ENCODE data around the gene PEX26. TPM values are rescaled to one million over a fixed set of nuclear protein-coding genes. Genes with fewer than 3 reads are reported as not detected.
"Not testable (repeated sequence)": the region's sequence is repeated elsewhere in the genome, so short reads cannot be mapped to it uniquely, and the experiment has no call there.

PEX26 gene
- total RNA-seq, 1 experiment from 2014 or later: 30.6 TPM

DNA sequence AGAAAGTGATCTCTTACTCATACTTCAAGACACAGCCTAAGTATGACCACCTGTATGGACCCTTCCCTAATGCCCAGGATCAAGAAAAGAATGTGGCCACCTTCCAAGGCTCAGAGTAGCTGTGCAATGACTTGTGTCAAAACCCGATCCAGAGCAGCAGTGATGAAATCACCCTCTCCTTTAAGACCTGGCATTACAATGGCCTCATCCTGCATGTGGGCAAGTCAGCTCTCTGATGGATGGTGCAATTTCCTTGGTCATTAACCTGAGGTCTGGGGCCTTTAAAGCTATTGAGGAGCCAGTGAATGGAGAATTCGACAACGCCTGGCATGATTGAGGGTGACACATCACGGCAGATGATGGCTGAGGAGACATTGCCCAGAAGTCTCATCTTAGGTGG is 23.7 kb downstream of the PEX26 start:
- intact Hi-C loops (cut with micrococcal nuclease): no loop called here
- Histone ChIP-seq H3K36me3 (ENCODE audit: low read depth, low read length) (no peaks in the 10 kb centered on the region; the same call in 1 of the 2 replicates), H3K9me2 (replicated peaks; ENCODE audit: low read length) (no peaks in the 10 kb centered on the region), H3K27me3 (ENCODE audit: low read length) (no peaks in the 10 kb centered on the region), H3K79me2 (ENCODE audit: low read length) (no peaks in the 10 kb centered on the region), H3K4me2 (ENCODE audit: low read length) (no peak overlapping the region), H3K9ac (ENCODE audit: low read length) (no peak overlapping the region), H3K4me3 (ENCODE audit: low read length) (no peak overlapping the region), H3F3A (ENCODE audit: low read length, unreplicated experiment) (no peaks in the 10 kb centered on the region), H2AFZ (ENCODE audit: low read length) (no peak overlapping the region), H4K20me1 (ENCODE audit: low read length) (no peaks in the 10 kb centered on the region), H3K9me3 (ENCODE audit: low read length) (no peaks in the 10 kb centered on the region), H3K27ac (ENCODE audit: low read length) (no peak overlapping the region), H3K4me1 (ENCODE audit: insufficient read depth, low read length) (no peaks in the 10 kb centered on the region)
- no peak for TF ChIP-seq EZH2phosphoT487 (IDR thresholded peaks at IDR 0.05; ENCODE audit: borderline replicate concordance, low read length)
- TF ChIP-seq CTCF (conservative IDR thresholded peaks at IDR 0.05; ENCODE audit: low read depth, low read length): no peak
- DNase-seq (no peak), ATAC-seq (no peak)
- ChIA-PET CTCF (no interaction called here), POLR2A (ENCODE audit: unreplicated experiment) (no interaction called here)
- BruUV-seq (replicated peaks): no TSS peak

DNA sequence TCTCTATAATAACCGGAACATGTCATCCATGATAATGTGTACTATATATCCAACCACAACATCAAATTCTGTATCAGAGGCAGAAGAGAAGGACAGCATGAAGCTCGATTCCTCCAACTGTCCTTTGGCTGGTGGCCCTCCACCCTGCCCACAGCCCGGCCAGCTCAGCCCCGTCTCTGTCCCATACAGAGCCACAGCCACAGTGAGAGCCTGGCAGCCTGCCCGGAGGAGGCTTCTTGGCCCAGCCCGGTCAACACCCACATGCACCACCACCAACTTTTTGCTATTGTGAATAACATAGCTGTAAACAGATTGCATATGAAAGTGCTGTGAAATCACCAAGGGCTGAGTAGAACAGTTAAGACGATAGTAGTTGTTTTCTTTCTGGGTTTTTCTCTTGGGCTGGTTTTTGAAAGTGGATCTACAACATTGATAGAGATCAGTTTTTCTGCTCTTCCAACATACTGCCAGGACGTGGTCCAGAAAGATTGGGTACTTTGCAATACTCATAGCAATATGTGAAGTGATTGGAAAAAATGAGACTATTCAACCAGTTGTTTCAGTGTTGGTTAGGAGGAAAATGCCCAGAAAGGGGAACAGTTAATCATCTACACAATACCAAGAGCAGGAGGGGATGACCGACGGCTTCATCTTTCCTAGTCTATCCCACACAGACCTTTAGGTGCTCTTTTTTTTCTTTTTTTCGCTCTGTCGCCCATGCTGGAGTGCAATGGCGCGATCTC is 25.9 kb downstream of the PEX26 start:
- DNase-seq: no peak
- H2AFZ ChIP-seq (ENCODE audit: low read length): no peak overlapping the region
- H3K36me3 ChIP-seq (ENCODE audit: low read depth, low read length): no peaks in the 10 kb centered on the region; the same call in 1 of the 2 replicates
- H3K9me3 ChIP-seq (ENCODE audit: low read length): no peaks in the 10 kb centered on the region
- no peak overlapping the region for H3K4me3 ChIP-seq (ENCODE audit: low read length)
- no peak overlapping the region for H3K4me2 ChIP-seq (ENCODE audit: low read length)
- no peaks in the 10 kb centered on the region for H3K79me2 ChIP-seq (ENCODE audit: low read length)
- CTCF ChIA-PET: no interaction called here
- no peak overlapping the region for H3K9ac ChIP-seq (ENCODE audit: low read length)
- H3K4me1 ChIP-seq (ENCODE audit: insufficient read depth, low read length): no peaks in the 10 kb centered on the region
- TF ChIP-seq EZH2 (IDR thresholded peaks at IDR 0.05; ENCODE audit: low read length, unreplicated experiment) (no peak), CTCF (conservative IDR thresholded peaks at IDR 0.05; ENCODE audit: low read depth, low read length) (no peak), EZH2phosphoT487 (IDR thresholded peaks at IDR 0.05; ENCODE audit: borderline replicate concordance, low read length) (no peak)
- no peaks in the 10 kb centered on the region for H3F3A ChIP-seq (ENCODE audit: low read length, unreplicated experiment)
- POLR2A ChIA-PET (ENCODE audit: unreplicated experiment): no interaction called here
- H3K9me2 ChIP-seq (replicated peaks; ENCODE audit: low read length): no peaks in the 10 kb centered on the region
- no peaks in the 10 kb centered on the region for H4K20me1 ChIP-seq (ENCODE audit: low read length)
- H3K27me3 ChIP-seq (ENCODE audit: low read length): no peaks in the 10 kb centered on the region
- H3K27ac ChIP-seq (ENCODE audit: low read length): no peak overlapping the region
- BruUV-seq (replicated peaks): no TSS peak
- intact Hi-C loops (cut with micrococcal nuclease): no loop called here
- no peak for ATAC-seq

- Histone ChIP-seq H3K9ac (ENCODE audit: low read length) (no peak overlapping the region), H3K9me2 (replicated peaks; ENCODE audit: low read length) (no peaks in the 10 kb centered on the region), H4K20me1 (ENCODE audit: low read length) (no peaks in the 10 kb centered on the region), H3K27me3 (ENCODE audit: low read length) (no peaks in the 10 kb centered on the region), H3K9me3 (ENCODE audit: low read length) (no peaks in the 10 kb centered on the region), H3K4me2 (ENCODE audit: low read length) (no peak overlapping the region), H3K4me1 (ENCODE audit: insufficient read depth, low read length) (no peaks in the 10 kb centered on the region), H3K36me3 (ENCODE audit: low read depth, low read length) (no peaks in the 10 kb centered on the region; the same call in 1 of the 2 replicates), H3K4me3 (ENCODE audit: low read length) (no peak overlapping the region), H2AFZ (ENCODE audit: low read length) (no peak overlapping the region), H3K79me2 (ENCODE audit: low read length) (no peaks in the 10 kb centered on the region), H3F3A (ENCODE audit: low read length, unreplicated experiment) (no peaks in the 10 kb centered on the region), H3K27ac (ENCODE audit: low read length) (no peak overlapping the region)
- ATAC-seq: no peak
- no peak for DNase-seq
- BruUV-seq (replicated peaks): no TSS peak
- CTCF ChIA-PET: no interaction called here
- POLR2A ChIA-PET (ENCODE audit: unreplicated experiment): no interaction called here
- intact Hi-C loops (cut with micrococcal nuclease): no loop called here
- TF ChIP-seq CTCF (conservative IDR thresholded peaks at IDR 0.05; ENCODE audit: low read depth, low read length): no peak
- TF ChIP-seq EZH2 (IDR thresholded peaks at IDR 0.05; ENCODE audit: low read length, unreplicated experiment): no peak
- no peak for TF ChIP-seq EZH2phosphoT487 (IDR thresholded peaks at IDR 0.05; ENCODE audit: borderline replicate concordance, low read length)
Measured at GRCh38 chr22:18104566-18104965, 26.8 kb downstream of the PEX26 start.

GRCh38 chr22:18105981-18106380 is 28.2 kb downstream of the PEX26 start:
- CTCF ChIA-PET; H3K9me2 ChIP-seq (replicated peaks; ENCODE audit: low read length); H3K9me3 ChIP-seq (ENCODE audit: low read length); H3K27ac ChIP-seq (ENCODE audit: low read length); intact Hi-C loops (cut with micrococcal nuclease); H2AFZ ChIP-seq (ENCODE audit: low read length); H3K27me3 ChIP-seq (ENCODE audit: low read length); H3K4me2 ChIP-seq (ENCODE audit: low read length); ATAC-seq; H4K20me1 ChIP-seq (ENCODE audit: low read length); H3K9ac ChIP-seq (ENCODE audit: low read length); H3K79me2 ChIP-seq (ENCODE audit: low read length); H3F3A ChIP-seq (ENCODE audit: low read length, unreplicated experiment); H3K4me3 ChIP-seq (ENCODE audit: low read length); H3K4me1 ChIP-seq (ENCODE audit: insufficient read depth, low read length); POLR2A ChIA-PET (ENCODE audit: unreplicated experiment); DNase-seq; BruUV-seq (replicated peaks); H3K36me3 ChIP-seq (ENCODE audit: low read depth, low read length): not testable (repeated sequence)

All from PC-3 (cell line).